Loucy (cell line): ENCODE results near the gene NPSR1.

Experiments used
- H2AFZ ChIP-seq: fragments of 200-600 bp; sonication (generic); 2 replicates; pipeline ENCODE4 v1.6.0; 2016; ENCODE audit warnings: antibody characterized with exemption, mild to moderate bottlenecking, low read length, moderate library complexity
- H3F3A ChIP-seq: fragments of 200-600 bp; 2 replicates; pipeline ENCODE4 v1.6.0; 2016; ENCODE audit warnings: antibody characterized with exemption, low read depth, mild to moderate bottlenecking
- H3K27me3 ChIP-seq: fragments of 200-600 bp; sonication (generic); 2 replicates; pipeline ENCODE4 v1.6.1; 2014; ENCODE audit warnings: low read length, mild to moderate bottlenecking; ENCODE audit not compliant: insufficient read depth, poor library complexity, severe bottlenecking
- H3K36me3 ChIP-seq: fragments of 200-600 bp; sonication (generic); 2 replicates; pipeline ENCODE4 v1.6.1; 2016; ENCODE audit warnings: low read length; ENCODE audit not compliant: insufficient read depth
- H3K4me1 ChIP-seq: fragments of 200-600 bp; sonication (generic); 2 replicates; pipeline ENCODE4 v1.5.1; 2014; ENCODE audit warnings: low read length, mild to moderate bottlenecking; ENCODE audit not compliant: insufficient read depth, poor library complexity, severe bottlenecking
- H3K4me2 ChIP-seq: fragments of 200-600 bp; sonication (generic); 2 replicates; pipeline ENCODE4 v1.6.0; 2014; ENCODE audit warnings: antibody characterized with exemption, low read length, low read depth, mild to moderate bottlenecking; ENCODE audit not compliant: poor library complexity, severe bottlenecking
- H3K4me3 ChIP-seq: fragments of 200-600 bp; sonication (generic); 2 replicates; pipeline ENCODE4 v1.5.1; 2014; ENCODE audit warnings: low read length, mild to moderate bottlenecking, mixed read lengths; ENCODE audit not compliant: poor library complexity, severe bottlenecking
- H3K79me2 ChIP-seq: fragments of 200-600 bp; sonication (generic); 2 replicates; pipeline ENCODE4 v1.6.1; 2014; ENCODE audit warnings: low read length; ENCODE audit not compliant: insufficient read depth
- H3K9ac ChIP-seq: fragments of 200-600 bp; sonication (generic); 2 replicates; pipeline ENCODE4 v1.6.0; 2014; ENCODE audit warnings: mild to moderate bottlenecking, low read depth, low read length, moderate library complexity; ENCODE audit not compliant: poor library complexity, severe bottlenecking
- H3K9me2 ChIP-seq: fragments of 200-600 bp; sonication (generic); replicated peaks from 2 replicates; pipeline ENCODE4 v1.6.1; 2016; ENCODE audit warnings: low read depth, low read length, mixed read lengths
- H3K9me3 ChIP-seq: fragments of 200-600 bp; sonication (generic); 2 replicates; pipeline ENCODE4 v1.6.1; 2014; ENCODE audit warnings: mild to moderate bottlenecking, antibody characterized with exemption, low read length, low read depth; ENCODE audit not compliant: insufficient read depth
- H4K20me1 ChIP-seq: fragments of 200-600 bp; sonication (generic); 2 replicates; pipeline ENCODE4 v1.6.0; 2014; ENCODE audit warnings: antibody characterized with exemption, low read length, mild to moderate bottlenecking; ENCODE audit not compliant: insufficient read depth, poor library complexity, severe bottlenecking
- CTCF ChIP-seq: fragments of 200-600 bp; sonication (generic); conservative IDR thresholded peaks from 2 replicates; pipeline ENCODE4 v1.5.1; 2014; ENCODE audit warnings: mild to moderate bottlenecking, antibody characterized with exemption, low read length
- EZH2phosphoT487 ChIP-seq: fragments of 200-600 bp; IDR thresholded peaks from 2 replicates; pipeline ENCODE4 v1.6.1; 2018; ENCODE audit warnings: antibody characterized with exemption, mild to moderate bottlenecking, moderate library complexity, borderline replicate concordance

Gene NPSR1

GRCh38 chr7:34757570-34758110 lies 99.6 kb downstream of the NPSR1 start:
- peaks cover 8% of the 10 kb centered on the region for H3K4me1 ChIP-seq
- no peaks in the 10 kb centered on the region for H3K9me2 ChIP-seq
- H3K36me3 ChIP-seq: no peaks in the 10 kb centered on the region
- H4K20me1 ChIP-seq: no peaks in the 10 kb centered on the region
- H3K4me2 ChIP-seq: no peak overlapping the region
- H3F3A ChIP-seq: no peaks in the 10 kb centered on the region
- no peak overlapping the region for H3K9ac ChIP-seq
- no peak overlapping the region for H2AFZ ChIP-seq
- no peaks in the 10 kb centered on the region for H3K9me3 ChIP-seq
- H3K27me3 ChIP-seq: no peaks in the 10 kb centered on the region
- TF ChIP-seq CTCF (no peak), EZH2phosphoT487 (no peak)
- no peak overlapping the region for H3K4me3 ChIP-seq
- H3K79me2 ChIP-seq: no peaks in the 10 kb centered on the region

GRCh38 chr7:34758111-34758601 lies 100.1 kb downstream of the NPSR1 start:
- H3K36me3 ChIP-seq: no peaks in the 10 kb centered on the region
- TF ChIP-seq EZH2phosphoT487 (no peak), CTCF (no peak)
- H3K4me2 ChIP-seq: no peak overlapping the region
- H2AFZ ChIP-seq: no peak overlapping the region
- no peaks in the 10 kb centered on the region for H3K9me2 ChIP-seq
- no peaks in the 10 kb centered on the region for H3F3A ChIP-seq
- H3K4me3 ChIP-seq: no peak overlapping the region
- H3K79me2 ChIP-seq: no peaks in the 10 kb centered on the region
- no peak overlapping the region for H3K9ac ChIP-seq
- H4K20me1 ChIP-seq: no peaks in the 10 kb centered on the region
- no peaks in the 10 kb centered on the region for H3K27me3 ChIP-seq
- peaks cover 8% of the 10 kb centered on the region for H3K4me1 ChIP-seq
- no peaks in the 10 kb centered on the region for H3K9me3 ChIP-seq

GRCh38 chr7:34759477-34760125 lies 101.6 kb downstream of the NPSR1 start:
- H3K9ac ChIP-seq: no peak overlapping the region
- no peaks in the 10 kb centered on the region for H3K36me3 ChIP-seq
- 0 out of 2 replicates have a peak overlapping the region, but pooled peaks have one; percentile 47 for H2AFZ ChIP-seq
- H3K79me2 ChIP-seq: no peaks in the 10 kb centered on the region
- H3F3A ChIP-seq: no peaks in the 10 kb centered on the region
- H3K4me1 ChIP-seq: peaks cover 8% of the 10 kb centered on the region
- no peak overlapping the region for H3K4me2 ChIP-seq
- no peaks in the 10 kb centered on the region for H4K20me1 ChIP-seq
- TF ChIP-seq CTCF (peak; percentile 75), EZH2phosphoT487 (no peak)
- H3K9me2 ChIP-seq: no peaks in the 10 kb centered on the region
- H3K4me3 ChIP-seq: no peak overlapping the region
- H3K27me3 ChIP-seq: no peaks in the 10 kb centered on the region
- H3K9me3 ChIP-seq: no peaks in the 10 kb centered on the region
